Prostate gland (tissue), 2 donors: ENCODE results near the gene NEMP1. TPM values are rescaled to one million over a fixed set of nuclear protein-coding genes. Genes with fewer than 3 reads are reported as not detected.

Experiments used
- DNase-seq: peaks from one replicate; pipeline ENCODE4 v3.0.0-alpha.2; 2019; ENCODE audit warnings: low spot score
- H3K27ac ChIP-seq, 2 donors: fragments of 200-600 bp; sonication (generic); 2 replicates each; pipeline ENCODE4 v1.5.1; 2017 to 2019
- H3K27me3 ChIP-seq: fragments of 200-600 bp; sonication (generic); replicated peaks from 2 replicates; pipeline ENCODE4 v1.5.1; 2019; ENCODE audit not compliant: insufficient read depth
- H3K36me3 ChIP-seq, 2 donors: fragments of 200-600 bp; sonication (generic); 1 replicate in 1 of 2; 2 replicates in 1 of 2; pipeline versions ENCODE4 v1.5.1 to v1.8.1; 2017 to 2019
- H3K4me1 ChIP-seq: fragments of 200-600 bp; sonication (generic); replicated peaks from 2 replicates; pipeline ENCODE4 v1.5.1; 2019
- H3K4me3 ChIP-seq, 2 donors: fragments of 200-600 bp; sonication (generic); 2 replicates each; pipeline ENCODE4 v1.5.1; 2017 to 2019
- H3K9me3 ChIP-seq: fragments of 200-600 bp; sonication (generic); 2 replicates; pipeline ENCODE4 v1.5.1; 2017
- POLR2A ChIP-seq: fragments of 450-650 bp; IDR thresholded peaks from one replicate; pipeline ENCODE4 v1.6.1; 2016; ENCODE audit warnings: antibody characterized with exemption, mild to moderate bottlenecking
- POLR2AphosphoS5 ChIP-seq: sonication (generic); formaldehyde crosslinking; IDR thresholded peaks from one replicate; pipeline ENCODE4 v1.6.1; 2017; ENCODE audit warnings: antibody characterized with exemption
- WGBS: methylation state at CpG from one replicate; pipeline ENCODE4 v1.1.5; 2018; 5-methylcytosine and 5-hydroxymethylcytosine counted together
- intact Hi-C: fragments of 100-400 bp; cut with DNase I; formaldehyde crosslinking; loops from one replicate; pipeline ENCODE4 v1.14.2; 2022
- total RNA-seq, 2 donors: library from RNA; depleted of rRNA; stranded (reverse); fragments of >200 nt; gene quantifications; one replicate each; pipeline ENCODE4 v1.1.0, GENCODE V29; 2016
- TF ChIP-seq, protein P1 (sequence below), 4 experiments: fragments of 200-600 bp in 2 of 4; fragments of 450-650 bp in 2 of 4; sonication (generic) in 2 of 4; IDR thresholded peaks; 1 replicate in 3 of 4; 2 replicates in 1 of 4; pipeline ENCODE4 v1.5.1; 2016 to 2019; ENCODE audit warnings: antibody characterized with exemption in 4 of 4, mild to moderate bottlenecking in 2 of 4, moderate library complexity in 2 of 4

The NEMP1 gene, protein sequence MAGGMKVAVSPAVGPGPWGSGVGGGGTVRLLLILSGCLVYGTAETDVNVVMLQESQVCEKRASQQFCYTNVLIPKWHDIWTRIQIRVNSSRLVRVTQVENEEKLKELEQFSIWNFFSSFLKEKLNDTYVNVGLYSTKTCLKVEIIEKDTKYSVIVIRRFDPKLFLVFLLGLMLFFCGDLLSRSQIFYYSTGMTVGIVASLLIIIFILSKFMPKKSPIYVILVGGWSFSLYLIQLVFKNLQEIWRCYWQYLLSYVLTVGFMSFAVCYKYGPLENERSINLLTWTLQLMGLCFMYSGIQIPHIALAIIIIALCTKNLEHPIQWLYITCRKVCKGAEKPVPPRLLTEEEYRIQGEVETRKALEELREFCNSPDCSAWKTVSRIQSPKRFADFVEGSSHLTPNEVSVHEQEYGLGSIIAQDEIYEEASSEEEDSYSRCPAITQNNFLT
- total RNA-seq, result 10 to 100 TPM; 10.8 to 13.0 TPM

DNA sequence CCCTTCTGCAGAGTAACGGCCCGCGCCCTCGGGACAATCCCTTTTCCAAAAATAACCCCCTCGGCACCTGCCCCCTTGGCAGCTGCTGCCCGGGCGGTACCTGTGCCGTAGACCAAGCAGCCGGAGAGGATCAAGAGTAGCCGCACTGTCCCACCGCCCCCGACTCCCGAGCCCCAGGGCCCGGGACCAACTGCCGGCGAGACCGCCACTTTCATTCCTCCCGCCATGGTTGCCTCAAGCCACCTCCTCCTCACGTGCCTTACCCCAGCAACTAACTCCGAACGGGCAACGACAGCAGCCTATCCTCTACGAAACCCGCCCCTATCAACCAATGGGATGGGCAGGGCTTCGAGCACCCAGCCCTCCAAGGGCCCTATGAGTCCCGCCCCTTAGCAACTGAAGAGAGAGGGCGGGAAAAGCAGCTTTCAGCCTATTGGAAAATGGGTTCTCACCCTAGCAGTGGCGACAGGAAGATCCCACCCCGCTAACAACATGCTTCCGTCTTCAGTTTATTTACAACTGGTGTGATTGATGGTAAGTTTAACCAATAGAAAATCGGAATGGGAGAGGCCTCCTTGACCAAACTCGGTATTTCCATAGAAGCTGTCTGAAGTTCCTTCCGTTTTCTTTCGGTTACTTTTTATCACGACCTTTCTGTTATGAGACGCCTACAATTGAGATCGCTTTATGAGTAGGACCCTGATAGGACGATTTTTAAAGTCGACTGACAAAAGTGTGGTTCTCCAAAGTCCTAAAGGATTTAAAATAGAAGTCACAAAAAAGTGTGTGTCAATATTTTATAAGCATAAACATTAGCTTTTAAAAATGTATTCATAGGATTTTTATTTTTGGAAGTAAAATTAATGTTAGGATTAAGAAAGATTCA lies at the start of gene NEMP1:
Gene NEMP1 (minus strand): TSS at position 273 of the 886 bp plus-strand sequence. CDS start 46 bp downstream, at position 227.
- H3K27ac ChIP-seq, result peak within 1 kb of the TSS; percentile 80 to 90
- peak; percentile 99 for DNase-seq
- TF ChIP-seq POLR2AphosphoS5 (peak; percentile 99), POLR2A (peak; percentile 60)
- TF ChIP-seq, protein P1, sequence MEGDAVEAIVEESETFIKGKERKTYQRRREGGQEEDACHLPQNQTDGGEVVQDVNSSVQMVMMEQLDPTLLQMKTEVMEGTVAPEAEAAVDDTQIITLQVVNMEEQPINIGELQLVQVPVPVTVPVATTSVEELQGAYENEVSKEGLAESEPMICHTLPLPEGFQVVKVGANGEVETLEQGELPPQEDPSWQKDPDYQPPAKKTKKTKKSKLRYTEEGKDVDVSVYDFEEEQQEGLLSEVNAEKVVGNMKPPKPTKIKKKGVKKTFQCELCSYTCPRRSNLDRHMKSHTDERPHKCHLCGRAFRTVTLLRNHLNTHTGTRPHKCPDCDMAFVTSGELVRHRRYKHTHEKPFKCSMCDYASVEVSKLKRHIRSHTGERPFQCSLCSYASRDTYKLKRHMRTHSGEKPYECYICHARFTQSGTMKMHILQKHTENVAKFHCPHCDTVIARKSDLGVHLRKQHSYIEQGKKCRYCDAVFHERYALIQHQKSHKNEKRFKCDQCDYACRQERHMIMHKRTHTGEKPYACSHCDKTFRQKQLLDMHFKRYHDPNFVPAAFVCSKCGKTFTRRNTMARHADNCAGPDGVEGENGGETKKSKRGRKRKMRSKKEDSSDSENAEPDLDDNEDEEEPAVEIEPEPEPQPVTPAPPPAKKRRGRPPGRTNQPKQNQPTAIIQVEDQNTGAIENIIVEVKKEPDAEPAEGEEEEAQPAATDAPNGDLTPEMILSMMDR (IDR thresholded peaks at IDR 0.05), result peak in 1 of 4 experiments; percentile 13
- intact Hi-C loops, result no loop called here
- peak within 1 kb of the TSS; percentile 54 to 61 for H3K4me3 ChIP-seq
- H3K9me3 ChIP-seq, result no peaks in the 10 kb centered on the region
- H3K27me3 ChIP-seq, result no peaks in the 10 kb centered on the region
- peaks cover 6% of the 10 kb centered on the region for H3K4me1 ChIP-seq
- under 1% methylated on average over 38 of the region's 39 CpGs for WGBS
- no peaks in the 10 kb centered on the region for H3K36me3 ChIP-seq

DNA sequence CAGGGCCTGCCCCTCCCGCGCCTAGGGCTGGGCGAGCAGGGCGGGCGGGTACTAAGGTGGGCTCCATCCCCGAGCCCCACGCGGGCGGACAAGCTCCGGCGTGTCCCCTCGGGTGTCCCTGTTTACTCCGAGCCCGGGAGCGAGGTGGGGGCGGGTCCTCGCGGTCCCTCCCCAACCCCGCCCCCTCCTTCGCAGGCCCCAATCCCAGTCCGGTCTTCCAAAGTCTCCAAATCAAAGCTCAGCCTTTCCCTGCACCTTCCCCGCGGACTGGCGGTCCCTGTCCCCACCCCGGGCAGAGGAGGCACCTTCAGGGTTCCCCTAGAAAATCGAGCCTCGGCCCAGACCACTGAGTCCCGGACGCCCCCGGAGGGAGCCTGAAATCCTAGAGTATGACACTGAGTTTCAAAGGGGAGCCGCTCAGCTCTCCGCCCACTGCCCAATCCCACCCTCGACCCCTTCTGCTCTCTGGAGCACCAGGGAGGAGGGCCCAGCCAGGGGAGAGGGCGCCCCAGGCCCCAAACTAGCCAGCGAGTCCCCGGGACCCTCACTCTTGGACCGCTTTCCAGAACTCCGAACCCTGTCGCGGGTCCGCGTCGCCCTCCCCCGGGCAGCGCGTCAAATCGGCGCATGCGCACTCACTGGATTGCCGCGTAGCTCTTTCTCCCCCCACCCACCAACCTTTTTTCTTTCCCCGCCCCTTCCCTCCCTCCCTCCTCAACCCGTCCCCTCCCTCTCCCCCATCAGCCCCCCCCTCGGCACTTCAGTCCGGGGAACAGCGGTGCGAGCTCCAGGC lies 49.3 kb upstream of the NEMP1 start, which contains the start of gene LRP1:
Gene LRP1 (plus strand): TSS at position 758 of the 793 bp plus-strand sequence. CDS start 482 bp downstream, outside the sequence.
- Histone ChIP-seq H3K27me3 (no peaks in the 10 kb centered on the region), H3K4me1 (no peaks in the 10 kb centered on the region), H3K27ac (peak within 1 kb of the TSS; percentile 94 to 99), H3K36me3 (no peaks in the 10 kb centered on the region), H3K9me3 (no peaks in the 10 kb centered on the region), H3K4me3 (peak within 1 kb of the TSS; percentile 60 to 83)
- TF ChIP-seq POLR2AphosphoS5 (peak; percentile 78), POLR2A (peak; percentile 92)
- TF ChIP-seq, protein P1 (IDR thresholded peaks at IDR 0.05), result no peak
- intact Hi-C loops, result no loop called here
- DNase-seq, result peak; percentile 90
- WGBS, result under 1% methylated on average over 57 of the region's 57 CpGs

DNA sequence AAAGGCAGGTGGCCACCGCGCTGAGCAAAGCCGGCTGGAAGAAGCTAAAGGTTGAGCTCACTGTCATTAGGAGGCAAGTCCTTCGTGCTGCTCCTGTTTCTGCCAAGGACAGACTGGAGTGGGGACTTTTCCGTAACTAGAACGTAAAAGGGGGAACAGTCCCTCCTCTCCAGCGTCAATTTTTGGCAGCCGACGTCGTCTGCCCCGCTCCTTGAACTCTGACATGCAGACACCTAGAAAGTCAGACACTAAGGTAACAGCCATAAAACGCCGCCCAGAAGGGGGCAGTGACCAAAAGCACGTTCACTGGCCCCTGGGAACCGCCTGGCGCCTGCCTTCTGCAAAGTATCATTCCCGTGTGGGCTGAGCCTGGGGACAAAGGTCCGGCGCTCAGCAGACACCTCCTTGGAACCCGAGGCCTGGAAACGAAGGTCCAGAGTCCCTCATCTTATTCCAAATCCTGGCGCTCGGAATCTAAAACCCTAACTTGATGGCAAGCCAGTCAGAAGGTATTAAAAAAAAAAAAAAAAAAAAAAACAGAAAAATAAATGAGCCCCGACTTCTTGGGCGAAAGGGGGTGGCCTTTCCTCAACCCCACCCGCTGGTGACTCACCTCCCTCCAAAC lies 48.6 kb upstream of the NEMP1 start:
- DNase-seq, result peak; percentile 73
- TF ChIP-seq, protein P1 (IDR thresholded peaks at IDR 0.05), result peak in 3 of 4 experiments; percentile 18 to 52 (median 44)
- TF ChIP-seq POLR2AphosphoS5 (peak; percentile 46), POLR2A (no peak)
- H3K4me3 ChIP-seq, result peak overlapping the region; percentile 60 to 83
- H3K4me1 ChIP-seq, result no peaks in the 10 kb centered on the region
- no peaks in the 10 kb centered on the region for H3K9me3 ChIP-seq
- no peaks in the 10 kb centered on the region for H3K36me3 ChIP-seq
- 2% methylated on average over 26 of the region's 26 CpGs for WGBS
- intact Hi-C loops, result no loop called here
- no peaks in the 10 kb centered on the region for H3K27me3 ChIP-seq
- H3K27ac ChIP-seq, result peak overlapping the region; percentile 94 to 99

DNA sequence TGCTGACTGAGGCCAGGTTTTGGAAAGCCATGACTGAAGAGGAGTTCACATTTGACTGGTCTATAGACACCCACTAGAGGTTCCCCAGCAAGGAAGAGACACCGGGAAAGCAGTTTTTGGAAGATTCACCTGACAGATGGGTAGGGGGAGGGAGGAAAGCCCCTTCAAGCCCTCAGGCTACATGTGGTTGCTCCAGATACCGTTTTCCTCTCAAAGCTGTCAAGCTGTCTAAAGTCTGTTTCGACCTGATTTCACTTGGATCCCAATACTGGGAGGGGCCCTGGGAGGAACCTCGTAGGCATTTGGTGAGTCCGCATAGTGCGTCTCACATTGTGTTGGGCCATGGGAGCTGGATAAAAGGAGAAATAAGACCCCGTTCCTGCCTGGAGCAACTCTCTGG lies 48.0 kb upstream of the NEMP1 start:
- Histone ChIP-seq H3K36me3 (no peaks in the 10 kb centered on the region), H3K27ac (peak overlapping the region; percentile 94 to 99), H3K9me3 (no peaks in the 10 kb centered on the region), H3K4me3 (peak overlapping the region in 1 of 2 donors; percentile 60), H3K27me3 (no peaks in the 10 kb centered on the region), H3K4me1 (no peaks in the 10 kb centered on the region)
- 24% methylated on average over 7 of the region's 7 CpGs for WGBS
- DNase-seq, result no peak
- intact Hi-C loops, result no loop called here
- no peak for TF ChIP-seq POLR2AphosphoS5
- no peak for TF ChIP-seq POLR2A
- TF ChIP-seq, protein P1 (IDR thresholded peaks at IDR 0.05), result no peak
